Stomach (tissue), 9 donors: ENCODE data around the gene MRM3. TPM values are rescaled to one million over a fixed set of nuclear protein-coding genes. Genes with fewer than 3 reads are reported as not detected.
"Not testable (repeated sequence)": the region's sequence is repeated elsewhere in the genome, so short reads cannot be mapped to it uniquely, and the experiment has no call there.

Source experiments
- DNase-seq, 2 donors: peaks; one replicate each; pipeline versions ENCODE4 v3.0.0 to v3.0.0-alpha.2; 2013 to 2019
- H3K27ac ChIP-seq, 5 donors: fragments of 200-600 bp in 4 of 5; sonication (generic) in 4 of 5; one replicate each; pipeline ENCODE4 v1.5.1; 2013 to 2019; ENCODE audit warnings: mild to moderate bottlenecking in 1 of 5, moderate library complexity in 1 of 5
- H3K27me3 ChIP-seq, 3 donors: fragments of 200-600 bp; sonication (generic); one replicate each; pipeline ENCODE4 v1.5.1; 2017 to 2019; ENCODE audit warnings: mixed run types in 1 of 3
- H3K36me3 ChIP-seq, 4 donors: fragments of 200-600 bp; sonication (generic); 1 replicate in 3 of 4; 2 replicates in 1 of 4; pipeline ENCODE4 v1.5.1; 2016 to 2019
- H3K4me1 ChIP-seq, 4 donors: fragments of 200-600 bp; sonication (generic); one replicate each; pipeline ENCODE4 v1.5.1; 2016 to 2019
- H3K4me3 ChIP-seq, 4 donors: fragments of 200-600 bp; sonication (generic) in 3 of 4; one replicate each; pipeline ENCODE4 v1.5.1; 2016 to 2019; ENCODE audit warnings: mild to moderate bottlenecking in 1 of 4
- H3K9me3 ChIP-seq, 4 donors: fragments of 200-600 bp; sonication (generic); one replicate each; pipeline ENCODE4 v1.5.1; 2016 to 2019
- CTCF ChIP-seq, 7 experiments: fragments of 450-650 bp in 4 of 7; fragments of 200-600 bp in 3 of 7; sonication (generic) in 3 of 7; IDR thresholded peaks; one replicate each; pipeline ENCODE4 v1.5.1; 2016 to 2019; ENCODE audit warnings: antibody characterized with exemption in 7 of 7, control low read depth in 2 of 7, mild to moderate bottlenecking in 1 of 7
- EP300 ChIP-seq: sonication (generic); formaldehyde crosslinking; IDR thresholded peaks from one replicate; pipeline ENCODE4 v1.6.1; 2017; ENCODE audit warnings: antibody characterized with exemption
- POLR2A ChIP-seq, 4 donors: fragments of 450-650 bp; IDR thresholded peaks; one replicate each; pipeline ENCODE4 v1.6.1; 2016; ENCODE audit warnings: antibody characterized with exemption in 4 of 4, control low read depth in 2 of 4, mild to moderate bottlenecking in 1 of 4, moderate library complexity in 1 of 4
- POLR2AphosphoS5 ChIP-seq, 3 donors: sonication (generic); formaldehyde crosslinking; IDR thresholded peaks; one replicate each; pipeline ENCODE4 v1.6.1; 2016; ENCODE audit warnings: antibody characterized with exemption in 3 of 3
- WGBS, 5 donors: extraction: QIAGEN DNeasy Blood & Tissue Kit in 3 of 5; methylation state at CpG; one replicate each; pipeline versions ENCODE4 v1.1.5 to v1.1.7; 2013 to 2018; 5-methylcytosine and 5-hydroxymethylcytosine counted together
- intact Hi-C: fragments of 100-400 bp; cut with DNase I; formaldehyde crosslinking; loops from one replicate; pipeline ENCODE4 v1.15.1; 2023; ENCODE audit warnings: low total_unique reads
- polyA plus RNA-seq, 3 donors: library from polyadenylated mRNA; stranded (reverse); fragments of 200-250 nt; gene quantifications; one replicate each; pipeline ENCODE4 v1.2.3, GENCODE V29; 2013
- total RNA-seq, 5 donors: library from RNA; depleted of rRNA; stranded (reverse); fragments of >200 nt; gene quantifications; one replicate each; pipeline versions ENCODE4 v1.1.0 to v1.2.3, GENCODE V29; 2014 to 2016
- donor health status: healthy with polysubstance abuse.
- donor health status: Bipolar disorder and iron deficiency.
- donor health status: healthy.

Gene MRM3
- total and polyA plus RNA-seq, 8 donors: 11.2 to 69.2 (median 17.0) TPM

GRCh38 chr17:825216-825615, 43.1 kb downstream of the MRM3 start:
- Histone ChIP-seq H3K27ac (no peak overlapping the region), H3K9me3 (no peaks in the 10 kb centered on the region), H3K36me3 (peaks cover 11 to 59% (median 37%) of the 10 kb centered on the region in 4 donors), H3K4me3 (no peak overlapping the region), H3K4me1 (no peaks in the 10 kb centered on the region), H3K27me3 (no peaks in the 10 kb centered on the region)
- 79 to 89% (median 84%) methylated on average over 17 of the region's 17 CpGs for WGBS, 5 donors
- TF ChIP-seq POLR2A (IDR thresholded peaks at IDR 0.05): no peak
- TF ChIP-seq CTCF (IDR thresholded peaks at IDR 0.05): no peak
- no peak for TF ChIP-seq EP300
- no peak for TF ChIP-seq POLR2AphosphoS5 (IDR thresholded peaks at IDR 0.05)
- intact Hi-C loops: no loop called here
- no peak for DNase-seq

GRCh38 chr17:826778-827177, 44.6 kb downstream of the MRM3 start:
- DNase-seq: no peak
- H3K27me3 ChIP-seq: no peaks in the 10 kb centered on the region
- intact Hi-C loops: no loop called here
- no peak for TF ChIP-seq POLR2A (IDR thresholded peaks at IDR 0.05)
- TF ChIP-seq POLR2AphosphoS5 (IDR thresholded peaks at IDR 0.05): no peak
- no peak for TF ChIP-seq CTCF (IDR thresholded peaks at IDR 0.05)
- no peak for TF ChIP-seq EP300
- no peak overlapping the region for H3K27ac ChIP-seq
- WGBS, 5 donors: 89 to 94% (median 93%) methylated on average over 16 to 21 of the region's 21 CpGs
- peaks cover 11 to 44% (median 36%) of the 10 kb centered on the region in 4 donors for H3K36me3 ChIP-seq
- no peak overlapping the region for H3K4me3 ChIP-seq
- no peaks in the 10 kb centered on the region for H3K4me1 ChIP-seq
- H3K9me3 ChIP-seq: peaks cover 0 to 2% (median 0%) of the 10 kb centered on the region in 4 donors

- H3K9me3 ChIP-seq: peaks cover 0 to 4% (median 0%) of the 10 kb centered on the region in 4 donors
- H3K27ac ChIP-seq: no peak overlapping the region
- peaks cover 4 to 24% (median 19%) of the 10 kb centered on the region in 4 donors for H3K36me3 ChIP-seq
- no peak for DNase-seq
- no peaks in the 10 kb centered on the region for H3K27me3 ChIP-seq
- 76 to 86% (median 83%) methylated on average over 5 of the region's 5 CpGs for WGBS, 5 donors
- H3K4me1 ChIP-seq: peaks cover 0 to 2% (median 0%) of the 10 kb centered on the region in 4 donors
- no peak overlapping the region for H3K4me3 ChIP-seq
- TF ChIP-seq EP300 (no peak), POLR2AphosphoS5 (IDR thresholded peaks at IDR 0.05) (no peak), CTCF (IDR thresholded peaks at IDR 0.05) (no peak), POLR2A (IDR thresholded peaks at IDR 0.05) (no peak)
- intact Hi-C loops: no loop called here
Measured at GRCh38 chr17:828761-829160, 46.6 kb downstream of the MRM3 start.

GRCh38 chr17:829614-830013, 47.5 kb downstream of the MRM3 start:
- H3K4me3 ChIP-seq, intact Hi-C loops: not testable (repeated sequence)

GRCh38 chr17:830381-830780, 48.2 kb downstream of the MRM3 start:
- 74 to 84% (median 78%) methylated on average over 19 of the region's 19 CpGs for WGBS, 5 donors
- intact Hi-C loops: no loop called here
- Histone ChIP-seq H3K4me1 (peaks cover 0 to 9% (median 0%) of the 10 kb centered on the region in 4 donors), H3K9me3 (peaks cover 0 to 4% (median 0%) of the 10 kb centered on the region in 4 donors), H3K4me3 (no peak overlapping the region), H3K36me3 (peaks cover 1 to 8% (median 6%) of the 10 kb centered on the region in 4 donors), H3K27ac (no peak overlapping the region), H3K27me3 (no peaks in the 10 kb centered on the region)
- DNase-seq: no peak
- TF ChIP-seq POLR2A (IDR thresholded peaks at IDR 0.05) (no peak), EP300 (no peak), CTCF (IDR thresholded peaks at IDR 0.05) (no peak), POLR2AphosphoS5 (IDR thresholded peaks at IDR 0.05) (no peak)

More at GRCh38 chr17:829614-830013, 47.5 kb downstream of the MRM3 start:
- DNase-seq, H3K4me1 ChIP-seq, H3K27me3 ChIP-seq, H3K9me3 ChIP-seq, H3K27ac ChIP-seq: not testable (repeated sequence)
- H3K36me3 ChIP-seq: peaks cover 4 to 15% (median 13%) of the 10 kb centered on the region in 4 donors
- WGBS, 5 donors: 64 to 90% (median 71%) methylated on average over 3 of the region's 3 CpGs
